GF-D8 (cell line): Measurements from ENCODE around the gene INO80D.
A peak's percentile ranks its signal among the peaks of the same experiment; 100 is the strongest.
"Not testable (repeated sequence)": the region's sequence is repeated elsewhere in the genome, so short reads cannot be mapped to it uniquely, and the experiment has no call there.

ENCODE experiments used
- DNase-seq: peaks from one replicate; lab custom pipeline; 2025; lab: John Stamatoyannopoulos, UW

INO80D gene

GRCh38 chr2:205976934-205977659 lies 108.9 kb downstream of the INO80D start:
- DNase-seq = not testable (repeated sequence)

GRCh38 chr2:205976120-205976814 lies 109.7 kb downstream of the INO80D start:
- no peak for DNase-seq

GRCh38 chr2:205975082-205975949 lies 110.7 kb downstream of the INO80D start:
- DNase-seq = no peak

GRCh38 chr2:205972113-205972512 lies 113.9 kb downstream of the INO80D start:
- no peak for DNase-seq

- no peak for DNase-seq
These were observed 115.6 kb downstream of the INO80D start for GRCh38 chr2:205970348-205970747.

- no peak for DNase-seq
These were observed 116.4 kb downstream of the INO80D start for GRCh38 chr2:205969584-205969983.

GRCh38 chr2:205967391-205968075 lies 118.4 kb downstream of the INO80D start:
- peak; percentile 10 for DNase-seq

GRCh38 chr2:205965707-205966106 lies 120.3 kb downstream of the INO80D start:
- DNase-seq = no peak

- no peak for DNase-seq
These were observed 121.7 kb downstream of the INO80D start for GRCh38 chr2:205964111-205964761.

GRCh38 chr2:205959521-205959920 lies 126.5 kb downstream of the INO80D start:
- DNase-seq = no peak

GRCh38 chr2:205957452-205958154 lies 128.4 kb downstream of the INO80D start:
- DNase-seq = no peak

- no peak for DNase-seq
These were observed 131.3 kb downstream of the INO80D start for GRCh38 chr2:205954707-205955106.

- DNase-seq = no peak
These were observed 133.7 kb downstream of the INO80D start for GRCh38 chr2:205952282-205952681.

- DNase-seq = no peak
These were observed 137.1 kb downstream of the INO80D start for GRCh38 chr2:205948883-205949282.

- DNase-seq = no peak
These were observed 137.5 kb downstream of the INO80D start for GRCh38 chr2:205948496-205948837.

- no peak for DNase-seq
These were observed 138.1 kb downstream of the INO80D start for GRCh38 chr2:205947621-205948495.

GRCh38 chr2:205946226-205946625 lies 139.7 kb downstream of the INO80D start:
- DNase-seq = no peak
